GM13977 (cell line): ENCODE measurements around the gene TPP1.

Source experiments
- DNase-seq: peaks from one replicate; pipeline ENCODE4 v3.0.0; 2012; ENCODE audit warnings: low spot score
- CTCF ChIP-seq: IDR thresholded peaks from 2 replicates; pipeline ENCODE4 v1.5.1; 2012; ENCODE audit warnings: mild to moderate bottlenecking, control low read depth; ENCODE audit not compliant: insufficient read depth; ENCODE audit errors: extremely low read depth, missing control alignments
- in situ Hi-C: fragments of 300-500 bp; cut with MboI; formaldehyde crosslinking; loops from one replicate; pipeline ENCODE4 v1.12.0; 2022; ENCODE audit warnings: low sequenced_read_pairs, low pct_unique_long_range_greater_than_20kb, mixed read lengths, inconsistent platforms; ENCODE audit not compliant: unreplicated experiment

The TPP1 gene

GRCh38 chr11:6566704-6567370, 52.4 kb downstream of the TPP1 start:
- no peak for TF ChIP-seq CTCF
- DNase-seq, result peak; percentile 7
- in situ Hi-C loops, result no loop called here

GRCh38 chr11:6565988-6566703, 53.1 kb downstream of the TPP1 start:
- in situ Hi-C loops, result no loop called here
- peak; percentile 12 for DNase-seq
- TF ChIP-seq CTCF, result no peak

GRCh38 chr11:6565325-6565724, 53.9 kb downstream of the TPP1 start:
- TF ChIP-seq CTCF, result no peak
- peak; percentile 8 for DNase-seq
- in situ Hi-C loops, result no loop called here

- in situ Hi-C loops, result no loop called here
- no peak for TF ChIP-seq CTCF
- no peak for DNase-seq
These were observed 55.6 kb downstream of the TPP1 start for GRCh38 chr11:6563667-6564066.

- DNase-seq, result no peak
- no peak for TF ChIP-seq CTCF
- in situ Hi-C loops, result no loop called here
These were observed 56.1 kb downstream of the TPP1 start for GRCh38 chr11:6563121-6563619.
